ENCODE measurements around the gene FOXN3.

GRCh38 chr14:89422181-89422951, 5.3 kb upstream of the FOXN3 start:
- TF ChIP-seq CTCF (IDR thresholded peaks at IDR 0.05; ENCODE audit: low read depth, low read length): no peak
- no peak for TF ChIP-seq EZH2phosphoT487 (IDR thresholded peaks at IDR 0.05; ENCODE audit: low read depth)

Data from OCI-LY3 (cell line).